Stimulated activated CD8-positive, alpha-beta memory T cell treated with anti-CD3 and anti-CD28 coated beads, Interleukin-4, amount 100 ng/mL, for 24 hours (primary cell): ENCODE measurements around the gene DIPK1A.
"Not testable (repeated sequence)": the region's sequence is repeated elsewhere in the genome, so short reads cannot be mapped to it uniquely, and the experiment has no call there.

Experiments used
- DNase-seq: peaks from one replicate; pipeline ENCODE4 v3.0.0-alpha.2; 2020; ENCODE audit warnings: low read depth

The DIPK1A gene

DNA sequence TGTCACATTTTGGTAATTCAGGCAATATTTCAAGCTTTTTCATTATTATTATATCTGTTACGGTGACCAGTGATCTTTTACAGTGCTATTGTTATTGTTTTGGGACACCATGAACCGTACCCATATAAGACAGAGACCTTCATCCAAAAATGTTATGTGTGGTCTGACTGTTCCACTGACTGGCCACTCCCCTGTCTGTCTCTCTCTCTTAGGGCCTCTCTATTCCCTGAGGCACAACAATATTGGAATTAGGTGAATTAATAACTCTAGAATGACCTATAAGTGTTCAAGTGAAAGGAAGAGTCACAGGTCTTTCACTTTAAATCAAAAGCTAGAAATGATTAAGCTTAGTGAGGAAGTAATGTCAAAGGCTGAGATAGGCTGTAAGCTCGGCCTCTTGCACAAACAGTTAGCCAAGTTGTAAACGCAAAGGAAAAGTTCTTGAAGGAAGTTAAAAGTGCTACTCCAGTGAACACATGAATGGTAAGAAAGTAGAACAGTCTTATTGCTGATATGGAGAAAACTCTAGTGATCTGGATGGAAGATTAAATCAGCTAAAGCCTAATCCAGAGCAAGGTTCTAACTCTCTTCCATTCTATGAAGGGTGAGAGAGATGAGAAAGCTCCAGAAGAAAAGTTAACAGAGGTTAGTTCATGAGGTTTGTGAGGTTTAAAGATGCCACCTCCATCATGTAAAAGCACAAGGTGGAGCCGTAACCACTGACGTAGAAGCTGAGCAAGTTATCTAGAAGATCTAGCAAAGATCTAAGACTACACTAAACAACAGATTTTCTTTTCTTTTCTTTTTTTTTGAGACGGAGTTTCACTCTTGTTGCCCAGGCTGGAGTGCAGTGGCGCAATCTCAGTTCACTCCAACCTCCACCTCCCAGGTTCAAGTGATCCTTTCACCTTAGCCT is 19.7 kb upstream of the DIPK1A start:
- DNase-seq = no peak

DNA sequence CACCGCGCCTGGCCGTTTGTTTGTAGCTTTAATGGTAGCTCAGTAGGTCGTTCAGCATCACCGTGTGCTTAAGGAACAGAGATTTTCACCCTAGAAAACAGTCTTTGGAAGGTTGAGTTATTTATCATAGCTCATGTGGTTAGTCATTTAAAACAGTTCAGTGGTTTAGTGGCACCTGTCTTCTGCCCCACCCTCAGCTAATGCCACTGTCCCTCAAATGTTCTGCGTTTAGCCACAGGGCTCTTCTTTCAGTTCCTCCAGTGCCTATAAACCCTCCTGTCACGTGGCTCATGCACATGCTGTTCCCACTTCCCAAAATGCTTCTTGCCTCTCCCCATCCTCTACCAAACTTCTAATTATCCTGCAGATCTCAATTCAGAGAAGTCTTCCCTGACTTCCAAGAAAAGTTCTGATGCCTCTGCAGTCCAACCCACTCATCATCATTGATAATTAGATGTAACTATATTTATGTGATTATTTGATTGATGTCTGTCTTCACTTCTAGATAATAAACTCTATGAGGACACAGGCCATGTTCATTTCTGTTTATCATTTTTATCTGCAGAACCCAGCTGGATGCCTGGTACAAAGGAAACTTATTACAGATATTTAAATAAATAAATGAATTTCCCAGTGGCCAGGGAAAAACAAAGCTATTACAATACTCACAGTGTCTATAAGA is 14.4 kb upstream of the DIPK1A start:
- no peak for DNase-seq

DNA sequence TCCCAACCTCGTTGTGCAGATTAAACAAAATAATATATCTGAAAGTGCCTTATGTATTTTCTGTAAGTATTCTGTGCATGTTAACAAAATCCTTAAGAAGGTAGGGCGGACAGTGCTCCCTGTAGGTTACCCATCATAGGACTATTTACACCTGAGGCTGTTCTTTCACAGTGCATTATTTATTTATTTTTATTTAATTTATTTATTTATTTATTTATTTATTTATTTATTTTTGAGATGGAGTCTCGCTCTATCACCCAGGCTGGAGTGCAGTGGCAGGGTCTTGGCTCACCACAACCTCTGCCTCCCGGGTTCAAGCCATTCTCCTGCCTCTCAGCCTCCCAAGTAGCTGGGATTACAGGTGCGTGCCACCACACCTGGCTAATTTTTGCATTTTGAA is 12.8 kb upstream of the DIPK1A start:
- not testable (repeated sequence) for DNase-seq

DNA sequence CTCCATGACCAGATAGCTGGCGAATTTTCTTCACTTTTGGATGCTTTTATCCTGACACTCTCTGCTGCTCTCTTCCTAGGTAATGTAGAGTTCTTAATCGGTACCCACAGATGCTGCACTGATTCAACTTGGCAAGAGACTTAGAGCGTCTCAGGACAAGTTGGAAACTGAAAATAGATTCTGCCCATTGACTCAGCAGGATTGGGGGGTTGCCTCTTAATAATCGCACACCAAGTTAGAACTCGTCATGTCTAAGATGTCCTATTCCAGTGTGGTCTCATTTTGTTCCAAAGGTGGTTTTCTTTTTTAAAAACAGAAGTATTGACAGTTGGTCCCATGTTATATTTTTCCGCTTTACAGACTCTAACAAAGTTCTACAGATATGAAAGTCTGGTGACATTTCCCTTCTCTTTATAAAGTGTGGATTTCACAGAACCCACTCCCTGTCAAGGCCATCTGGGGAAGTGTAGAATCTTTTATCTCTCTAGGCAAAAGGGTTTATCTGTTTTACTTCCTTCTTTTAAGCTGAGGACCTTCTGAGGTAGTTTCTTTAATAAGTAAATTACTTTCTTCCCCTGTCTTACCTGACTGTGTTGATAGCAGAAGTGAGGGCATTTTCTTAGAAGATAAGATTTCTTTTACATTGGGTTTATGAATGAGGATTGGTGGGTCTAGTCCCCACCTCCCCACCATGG is 12.1 kb upstream of the DIPK1A start:
- DNase-seq = no peak

DNA sequence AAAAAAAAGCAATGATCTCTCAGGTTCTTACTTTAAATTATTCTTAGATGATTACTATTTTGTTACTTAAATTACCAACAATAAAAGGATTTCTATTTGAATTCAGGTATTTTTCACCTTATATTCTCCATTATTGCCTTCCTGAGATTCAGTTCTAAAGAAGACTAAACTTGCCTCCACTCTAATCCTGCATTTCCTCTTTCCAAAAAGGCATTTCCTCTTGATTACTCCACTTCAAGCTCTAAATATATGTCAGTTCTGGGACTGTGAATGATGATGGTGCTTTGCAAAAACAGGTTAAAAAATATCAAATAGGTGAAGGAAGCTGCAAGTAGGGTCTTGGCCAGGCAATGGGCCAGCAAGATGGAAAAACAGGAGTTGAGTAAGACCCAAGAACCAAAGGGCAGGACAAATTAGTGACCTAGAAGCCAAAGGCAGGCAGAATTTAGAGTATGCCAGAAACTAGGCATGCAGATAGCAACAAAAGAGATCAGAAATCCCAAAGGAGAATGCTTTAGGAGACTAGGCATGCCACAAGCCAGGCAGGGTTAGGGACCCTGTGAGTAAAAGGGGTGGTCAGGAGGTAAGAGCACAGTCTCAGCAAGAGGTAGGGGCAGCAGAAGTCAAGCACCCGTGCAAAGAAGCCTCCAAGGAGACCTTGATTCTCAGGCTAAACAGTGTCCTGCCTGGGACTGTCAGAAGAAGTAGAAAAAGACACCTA is 11.3 kb upstream of the DIPK1A start:
- no peak for DNase-seq

DNA sequence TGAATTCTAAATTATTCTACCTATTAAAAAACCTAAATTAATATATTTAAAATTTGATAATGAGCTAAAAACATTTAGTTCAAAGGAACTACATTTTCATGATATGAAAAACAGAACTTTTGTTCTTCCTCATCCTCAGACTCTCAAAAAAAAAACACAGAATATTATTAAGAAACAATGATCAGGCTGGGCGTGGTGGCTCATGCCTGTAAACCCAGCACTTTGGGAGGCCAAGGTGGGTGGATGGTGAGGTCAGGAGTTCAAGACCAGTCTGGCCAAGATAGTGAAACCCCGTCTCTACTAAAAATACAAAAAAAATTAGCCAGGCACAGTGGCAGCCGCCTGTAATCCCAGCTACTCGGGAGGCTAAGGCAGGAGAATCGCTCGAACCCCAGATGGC is 10.7 kb upstream of the DIPK1A start:
- DNase-seq = not testable (repeated sequence)

DNA sequence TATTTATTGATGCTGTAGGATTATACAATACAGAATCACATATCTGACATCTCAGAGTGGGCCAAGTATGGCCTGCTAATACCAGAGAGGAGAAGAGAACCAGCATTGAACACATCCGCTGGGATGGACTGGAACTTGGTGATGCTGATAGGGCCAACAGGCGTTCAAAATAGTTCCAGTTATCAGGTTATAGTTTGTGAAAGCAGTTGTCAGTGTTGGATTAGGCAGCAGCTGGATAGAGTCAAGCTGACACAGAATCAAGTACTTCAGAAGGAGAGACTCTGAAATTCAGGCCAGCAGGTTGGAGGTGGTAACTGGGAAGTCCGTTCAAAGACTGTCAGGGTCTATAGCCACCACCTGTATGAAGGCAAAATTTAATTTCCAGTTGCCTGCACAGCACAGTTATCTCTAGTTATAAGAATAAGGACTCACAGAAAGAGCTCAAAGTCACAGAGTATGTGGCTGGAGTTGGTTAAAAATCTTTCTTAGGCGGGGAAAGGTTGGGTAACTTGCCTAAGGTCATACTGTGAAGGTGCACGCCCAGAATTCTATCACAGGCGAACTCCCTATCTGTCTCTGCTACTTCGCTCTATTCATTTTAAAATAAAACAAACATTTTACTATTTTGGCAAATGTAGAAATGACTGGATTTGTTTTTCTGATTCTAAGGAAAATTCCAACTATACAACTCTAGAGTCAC is 9.9 kb upstream of the DIPK1A start:
- no peak for DNase-seq

DNA sequence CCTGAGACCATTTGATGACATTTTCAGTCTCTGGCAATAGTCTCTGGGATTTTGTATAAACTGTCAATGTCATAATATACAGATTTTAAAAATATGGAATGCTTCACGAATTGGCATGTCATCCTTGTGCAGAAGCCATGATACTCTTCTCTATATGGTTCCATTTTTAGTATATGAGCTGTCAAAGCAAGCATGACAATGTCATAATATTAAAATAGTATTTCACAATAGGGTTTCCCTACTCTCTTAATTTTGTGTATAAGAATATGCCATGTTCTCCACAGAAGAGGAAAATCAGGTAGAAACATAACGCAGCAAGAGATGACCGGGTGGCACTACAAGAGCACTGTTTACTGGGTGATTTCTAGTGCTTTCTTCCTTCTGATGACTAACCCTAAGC is 8.3 kb upstream of the DIPK1A start:
- DNase-seq = no peak

DNA sequence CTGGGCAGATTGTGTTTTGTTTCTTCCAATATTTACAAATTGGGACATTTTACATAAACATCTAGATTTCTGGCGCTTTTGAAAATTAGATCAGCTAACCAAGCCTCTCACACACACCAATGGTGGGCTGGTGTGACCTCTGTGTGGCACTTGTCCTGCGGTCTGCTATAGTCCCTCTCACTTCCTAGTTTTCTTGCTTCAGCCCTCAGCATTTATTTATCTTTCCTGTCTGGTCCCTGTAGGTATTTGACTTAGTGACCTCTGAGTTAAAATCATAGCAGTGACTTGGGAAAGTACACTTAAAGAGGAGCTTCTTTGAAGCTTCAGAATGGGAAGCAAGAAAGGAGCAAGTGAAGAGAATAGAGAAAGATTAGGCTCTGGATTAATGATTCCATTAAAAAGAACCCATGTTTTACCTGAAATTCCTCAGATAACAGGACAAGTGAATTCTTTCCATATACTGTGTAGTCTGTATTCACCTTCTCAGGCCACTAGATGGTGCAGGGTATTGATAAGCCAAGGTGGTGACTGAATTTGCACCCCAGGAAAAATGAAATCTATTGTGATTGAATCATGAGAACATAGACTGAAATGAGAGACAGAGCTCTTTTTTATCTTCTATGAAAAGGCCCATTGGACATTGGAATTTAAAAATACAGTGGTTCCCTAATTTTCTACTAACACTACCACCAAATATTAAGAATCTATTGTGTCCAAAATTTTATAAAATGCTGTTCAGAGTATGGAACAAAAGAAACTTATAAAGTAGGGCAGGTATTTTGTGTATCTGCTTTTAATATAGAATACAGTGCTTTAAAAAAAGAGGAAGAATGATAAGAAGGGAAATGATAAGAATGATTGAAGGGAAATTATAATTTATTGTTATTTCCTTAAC is 7.1 kb upstream of the DIPK1A start:
- no peak for DNase-seq

DNA sequence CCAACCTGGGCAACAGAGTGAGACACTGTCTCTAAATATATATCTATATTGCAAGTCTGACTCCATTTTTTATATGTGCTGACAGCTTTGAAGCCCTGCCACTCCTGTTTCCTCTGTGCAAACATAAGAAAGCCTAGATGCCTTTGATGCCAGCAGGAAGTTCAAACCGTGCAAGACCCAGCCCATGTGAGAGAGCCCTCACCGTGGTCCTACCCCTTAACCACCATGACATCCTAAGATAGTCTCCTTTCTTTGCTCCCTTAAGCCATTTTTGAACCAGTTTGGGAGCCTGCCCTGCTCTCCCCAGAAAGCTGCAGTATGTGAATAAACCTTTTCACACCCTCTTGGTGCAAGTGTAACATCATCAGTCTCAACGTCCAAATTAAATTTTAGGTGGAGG is 3.7 kb upstream of the DIPK1A start:
- DNase-seq = no peak

DNA sequence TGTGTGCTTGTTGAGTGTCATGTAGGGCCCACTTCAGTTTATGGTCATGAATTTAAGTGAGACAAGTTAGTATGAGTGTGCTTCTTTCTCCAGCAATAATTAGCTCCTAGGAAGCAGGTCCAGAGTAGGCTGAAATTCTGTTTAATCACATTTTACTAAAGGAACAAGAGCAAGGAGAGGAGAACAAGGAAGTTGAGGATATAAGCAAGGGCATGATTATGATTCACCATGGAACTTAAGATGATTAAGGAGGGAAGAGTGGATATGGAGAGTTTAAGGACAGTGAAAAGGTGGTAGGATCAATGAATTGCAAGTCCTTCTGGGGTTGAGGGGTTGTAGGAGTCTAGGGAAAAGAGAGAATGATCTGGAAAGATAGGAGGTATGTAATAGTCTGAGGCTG is 3.1 kb upstream of the DIPK1A start:
- no peak for DNase-seq

DNA sequence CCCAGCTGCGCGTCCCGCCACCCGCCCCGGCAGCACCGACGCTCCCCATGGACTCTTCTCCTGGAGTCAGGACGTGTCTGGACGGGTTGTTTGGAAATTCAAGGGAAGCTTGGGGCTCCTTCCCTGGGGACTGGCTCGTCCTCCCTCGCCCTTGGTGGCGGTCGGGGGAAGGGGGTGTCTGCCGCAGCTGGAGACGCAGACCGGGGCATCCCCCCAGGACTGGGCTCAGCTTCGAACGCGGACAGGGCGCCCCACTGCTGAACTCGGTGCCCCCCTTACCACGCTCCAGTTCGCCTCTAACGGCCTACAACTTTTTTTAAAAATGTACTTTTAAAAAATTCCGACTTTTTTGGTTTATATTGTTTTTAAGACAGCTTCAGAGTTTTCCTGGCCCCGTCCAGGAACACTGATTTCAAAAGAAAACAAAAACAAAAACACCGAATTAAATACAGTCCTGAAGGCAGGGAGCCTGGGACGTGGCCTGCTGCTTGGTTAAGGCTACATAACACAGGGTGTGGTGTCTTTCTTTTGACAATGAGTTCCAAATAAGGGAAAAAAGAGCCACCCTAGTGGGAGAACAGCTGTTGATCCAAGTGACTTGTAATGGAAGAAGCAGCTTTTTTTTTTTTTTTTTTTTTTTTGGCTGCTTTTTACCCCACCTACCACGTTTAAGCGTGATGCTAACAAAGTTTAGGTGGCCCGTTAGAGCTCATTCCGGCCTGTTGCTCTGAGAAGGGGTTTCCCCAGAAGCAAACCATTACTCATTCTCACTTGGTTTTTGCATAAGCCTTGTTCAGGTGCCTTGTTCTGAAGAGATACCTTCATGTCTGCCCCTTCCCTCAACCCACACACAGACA is 862 bp upstream of the DIPK1A start:
- peak; percentile 32 for DNase-seq

DNA sequence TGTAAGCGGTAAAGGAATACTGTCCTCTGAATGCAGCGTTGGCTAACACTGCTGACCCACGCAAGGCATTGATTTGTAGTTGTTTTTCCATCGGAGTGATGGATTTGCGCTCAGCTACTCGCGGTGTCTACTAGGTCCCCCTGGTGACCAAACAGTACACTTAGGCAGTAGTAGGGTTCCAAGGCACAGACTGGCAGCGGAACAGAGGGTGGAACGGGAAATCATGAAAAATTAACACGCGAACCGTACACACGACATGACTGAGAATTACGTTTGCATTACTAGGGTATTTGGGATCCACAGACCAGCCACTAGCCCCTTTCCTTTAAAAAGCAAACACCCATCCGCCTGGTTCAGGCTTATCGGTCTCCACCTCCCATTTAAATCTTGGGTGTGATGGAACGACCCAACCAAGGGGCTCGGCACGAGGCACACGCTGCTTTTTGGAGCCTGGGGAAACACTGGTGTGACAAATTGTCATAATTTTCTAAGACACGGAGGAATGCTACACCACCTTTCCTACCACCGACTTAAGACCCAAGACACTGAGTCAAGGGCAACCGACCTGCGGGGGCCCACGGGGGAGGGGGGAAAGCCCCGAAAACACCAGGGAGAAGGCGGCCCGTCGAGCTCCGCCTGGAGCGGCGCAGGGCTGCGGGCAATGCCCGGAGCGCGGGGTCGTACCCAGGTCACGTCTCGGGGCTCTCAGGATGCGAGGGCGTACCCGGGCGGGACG is 699 bp downstream of the DIPK1A start:
- DNase-seq = peak; percentile 40

DNA sequence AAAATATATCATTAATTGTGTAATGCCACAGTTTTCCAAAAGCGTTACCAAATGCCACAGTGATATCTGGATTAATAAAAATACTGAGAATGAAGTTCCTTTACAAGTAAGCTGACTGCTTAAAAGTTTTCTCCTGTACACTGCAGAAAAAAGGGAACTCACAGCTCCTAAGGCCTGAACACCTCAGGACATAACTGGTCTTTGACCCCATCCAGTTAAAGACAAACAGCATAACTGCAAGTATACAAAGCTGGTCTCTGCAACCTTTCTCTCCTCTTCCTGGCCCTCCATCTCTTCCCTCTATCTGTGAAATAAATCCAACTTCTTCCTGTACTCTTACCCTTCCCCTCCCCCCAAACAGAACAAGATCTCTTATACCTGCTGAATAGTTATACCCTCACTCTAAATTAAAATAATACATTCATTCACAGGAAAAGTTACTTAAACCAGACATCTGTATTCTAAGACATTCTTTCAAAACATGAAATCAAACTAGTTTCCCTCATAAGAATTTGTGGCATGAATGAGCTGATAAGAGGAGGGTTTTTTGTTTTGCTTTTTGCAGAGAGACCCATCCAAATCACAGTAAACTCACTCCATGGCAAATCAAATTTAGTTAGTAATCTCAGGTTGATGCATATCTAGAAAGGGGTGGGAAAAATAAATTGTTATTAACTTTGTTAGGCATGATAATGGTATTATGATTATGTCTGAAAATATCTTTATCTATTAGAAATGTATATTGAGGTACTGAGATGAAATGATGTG is 2.9 kb downstream of the DIPK1A start:
- DNase-seq = no peak

DNA sequence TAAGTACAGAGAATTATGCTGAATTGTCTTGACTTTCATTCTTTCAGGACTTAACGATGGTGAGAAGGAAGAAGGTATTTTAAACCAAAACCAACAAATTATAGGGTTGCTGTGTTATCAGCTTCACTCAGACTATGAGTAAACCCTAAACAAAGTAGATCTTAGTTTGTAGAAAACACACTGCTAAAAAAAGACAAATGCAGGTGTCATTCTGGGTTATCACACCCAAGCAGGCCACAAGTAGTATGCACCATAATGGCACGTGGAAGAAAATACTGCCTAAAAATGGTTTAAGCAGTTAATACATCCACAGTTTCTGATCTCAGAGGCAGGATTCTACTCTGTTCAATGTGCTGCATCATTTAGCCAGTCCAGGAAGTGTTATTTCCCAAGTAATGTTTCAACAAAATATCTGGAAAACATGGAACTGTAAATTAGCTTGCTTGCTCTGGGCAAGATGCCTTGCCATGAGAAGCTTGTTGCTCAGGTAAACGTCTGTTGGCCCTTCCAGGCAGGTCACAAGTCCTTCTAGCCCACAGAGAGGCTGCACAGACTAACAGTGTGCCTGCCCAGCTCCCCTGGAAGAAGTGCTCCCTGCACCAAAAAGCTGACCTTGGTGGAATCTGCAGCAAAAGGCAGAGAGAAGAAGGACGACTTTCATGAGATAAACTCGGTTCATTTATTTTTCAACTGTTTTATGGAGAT is 4.1 kb downstream of the DIPK1A start:
- DNase-seq = no peak

DNA sequence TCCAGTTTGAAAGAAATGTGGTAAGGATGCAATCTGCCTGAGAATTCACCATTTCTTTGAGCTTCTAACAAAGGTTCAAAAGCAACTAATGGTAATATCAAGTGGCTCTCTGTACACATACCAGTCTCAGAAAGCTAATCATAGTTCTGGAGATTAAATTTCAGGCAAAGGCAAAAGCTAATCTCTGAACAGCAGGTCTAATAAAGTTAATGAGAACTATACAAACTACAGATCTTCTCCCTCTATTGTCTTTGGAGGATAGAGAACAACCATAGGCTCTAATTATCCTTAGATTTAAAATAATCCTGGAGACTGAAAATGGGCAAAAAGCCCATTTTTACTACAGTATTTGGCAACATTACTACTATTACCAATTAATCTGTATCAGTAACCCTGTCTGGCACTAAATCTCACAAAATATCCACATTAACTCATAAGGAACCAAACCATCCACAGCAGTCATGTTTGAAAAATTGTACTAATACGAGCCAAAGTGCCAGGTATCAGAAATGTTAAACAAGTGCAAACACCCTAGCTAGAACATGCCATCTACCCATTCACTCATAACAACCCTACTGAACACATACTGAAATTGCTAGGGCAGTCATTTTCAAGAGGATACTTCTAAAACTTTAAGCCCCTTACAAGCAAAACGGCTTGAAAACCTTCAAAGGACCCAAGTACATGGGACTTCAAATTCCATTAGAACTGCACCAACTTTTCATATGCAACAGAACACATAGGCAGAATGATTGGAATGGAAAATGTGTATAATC is 4.8 kb downstream of the DIPK1A start:
- DNase-seq = no peak

DNA sequence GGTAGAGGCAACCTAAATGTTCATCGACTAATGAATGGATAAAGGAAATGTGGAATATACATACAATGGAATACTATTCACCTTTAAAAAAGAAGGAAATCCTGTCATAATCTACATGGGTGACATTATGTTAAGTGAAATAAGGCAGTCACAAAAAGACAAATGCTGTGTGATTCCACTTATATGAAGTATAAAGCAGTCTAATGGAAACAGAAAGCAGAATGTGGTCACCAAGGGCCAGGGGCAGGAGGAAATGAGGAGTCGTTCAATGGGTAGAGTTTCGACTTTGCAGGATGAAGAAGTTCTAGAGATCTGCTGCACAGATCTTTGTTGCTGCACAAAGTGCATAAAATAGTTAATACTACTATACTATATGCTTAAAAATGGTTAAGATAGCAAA is 7.8 kb downstream of the DIPK1A start:
- no peak for DNase-seq
